ENCODE data around the gene CAT. TPM values are rescaled to one million over a fixed set of nuclear protein-coding genes. Genes with fewer than 3 reads are reported as not detected.

CAT gene
- total RNA-seq, 1 donor from 2014 or later = 16.4 TPM

DNA sequence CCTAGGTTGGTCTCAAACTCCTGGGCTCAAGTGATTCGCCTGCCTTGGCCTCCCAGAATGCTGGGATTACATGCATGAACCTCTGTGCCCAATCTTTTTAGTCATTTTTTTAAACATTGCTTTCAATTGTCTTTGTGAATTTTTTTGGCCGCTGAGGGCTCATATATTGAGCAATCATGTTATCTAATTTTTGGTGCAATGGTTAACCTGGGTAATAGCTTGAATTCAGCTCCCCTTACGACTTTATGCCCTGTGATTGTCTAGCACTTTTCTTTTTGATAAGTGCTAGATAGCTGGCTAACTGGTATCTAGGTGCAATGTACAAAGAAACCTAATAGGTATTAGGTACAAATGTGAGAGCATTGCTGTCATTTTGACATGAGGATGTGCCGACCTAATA lies 35.3 kb upstream of the CAT start:
- no peak overlapping the region for H3K4me3 ChIP-seq (ENCODE audit: low read depth, low read length)
- no peaks in the 10 kb centered on the region for H3K27me3 ChIP-seq (ENCODE audit: control insufficient read depth, insufficient read depth, low read length)
- no peaks in the 10 kb centered on the region for H3K36me3 ChIP-seq (ENCODE audit: control insufficient read depth, insufficient read depth, low read length)
- TF ChIP-seq, protein P1, sequence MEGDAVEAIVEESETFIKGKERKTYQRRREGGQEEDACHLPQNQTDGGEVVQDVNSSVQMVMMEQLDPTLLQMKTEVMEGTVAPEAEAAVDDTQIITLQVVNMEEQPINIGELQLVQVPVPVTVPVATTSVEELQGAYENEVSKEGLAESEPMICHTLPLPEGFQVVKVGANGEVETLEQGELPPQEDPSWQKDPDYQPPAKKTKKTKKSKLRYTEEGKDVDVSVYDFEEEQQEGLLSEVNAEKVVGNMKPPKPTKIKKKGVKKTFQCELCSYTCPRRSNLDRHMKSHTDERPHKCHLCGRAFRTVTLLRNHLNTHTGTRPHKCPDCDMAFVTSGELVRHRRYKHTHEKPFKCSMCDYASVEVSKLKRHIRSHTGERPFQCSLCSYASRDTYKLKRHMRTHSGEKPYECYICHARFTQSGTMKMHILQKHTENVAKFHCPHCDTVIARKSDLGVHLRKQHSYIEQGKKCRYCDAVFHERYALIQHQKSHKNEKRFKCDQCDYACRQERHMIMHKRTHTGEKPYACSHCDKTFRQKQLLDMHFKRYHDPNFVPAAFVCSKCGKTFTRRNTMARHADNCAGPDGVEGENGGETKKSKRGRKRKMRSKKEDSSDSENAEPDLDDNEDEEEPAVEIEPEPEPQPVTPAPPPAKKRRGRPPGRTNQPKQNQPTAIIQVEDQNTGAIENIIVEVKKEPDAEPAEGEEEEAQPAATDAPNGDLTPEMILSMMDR (IDR thresholded peaks at IDR 0.05; ENCODE audit: insufficient read depth, low read length, poor library complexity, severe bottlenecking) = no peak
- DNase-seq (ENCODE audit: low read depth) = no peak

DNA sequence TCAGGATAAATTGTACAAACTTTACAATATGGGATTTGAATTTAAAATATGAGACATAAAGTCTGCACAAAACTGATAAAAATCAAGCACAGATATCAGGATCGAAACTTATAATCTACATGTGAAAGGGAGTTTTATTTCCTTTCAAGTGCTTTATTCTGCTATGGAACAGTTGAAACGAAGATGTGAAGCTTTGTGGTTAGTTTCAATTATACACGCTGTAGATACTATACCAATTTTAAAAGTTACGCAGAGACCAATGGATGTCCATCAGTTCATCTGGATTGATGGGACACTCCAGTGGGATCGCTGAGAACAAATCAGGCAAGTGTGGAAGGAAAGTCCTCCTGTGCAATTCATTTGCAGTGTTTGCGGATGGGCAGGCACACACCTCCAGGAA lies 34.5 kb upstream of the CAT start:
- Histone ChIP-seq H3K36me3 (ENCODE audit: control insufficient read depth, insufficient read depth, low read length) (no peaks in the 10 kb centered on the region), H3K4me3 (ENCODE audit: low read depth, low read length) (no peak overlapping the region), H3K27me3 (ENCODE audit: control insufficient read depth, insufficient read depth, low read length) (no peaks in the 10 kb centered on the region)
- no peak for DNase-seq (ENCODE audit: low read depth)
- TF ChIP-seq, protein P1 (IDR thresholded peaks at IDR 0.05; ENCODE audit: insufficient read depth, low read length, poor library complexity, severe bottlenecking) = no peak

DNA sequence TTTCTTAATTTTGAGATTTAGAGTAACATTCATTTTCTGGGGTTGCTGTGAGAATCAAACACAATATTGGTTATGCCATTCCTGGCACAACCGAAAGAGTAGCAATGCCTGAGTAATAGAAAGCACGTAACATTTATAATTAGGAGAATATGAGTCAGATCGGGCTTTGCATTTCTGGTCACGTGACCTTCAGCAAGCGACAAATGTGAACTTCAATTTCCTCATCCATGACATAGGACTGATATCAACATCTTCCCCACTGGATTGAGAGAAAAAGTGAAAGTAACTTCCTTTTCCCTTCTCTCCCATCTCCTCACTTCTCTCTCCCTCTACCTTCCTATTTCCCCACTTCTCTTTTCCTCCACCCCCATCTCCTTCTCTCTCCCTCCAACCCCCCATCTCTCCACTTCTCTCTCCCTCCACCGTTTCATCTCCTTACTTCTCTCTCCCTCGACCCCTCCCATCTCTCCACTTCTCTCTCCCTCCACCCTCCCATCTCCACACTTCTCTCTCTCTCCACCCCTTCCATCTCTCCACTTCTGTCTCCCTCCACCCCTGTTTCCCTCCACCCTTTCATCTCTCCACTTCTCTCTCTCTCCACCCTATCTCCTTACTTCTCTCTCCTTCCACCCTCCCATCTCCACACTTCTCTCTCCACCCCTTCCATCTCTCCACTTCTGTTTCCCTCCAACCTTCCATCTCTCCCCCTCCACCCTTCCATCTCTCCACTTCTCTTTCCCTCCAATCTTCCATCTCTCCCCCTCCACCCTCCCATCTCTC lies 33.5 kb upstream of the CAT start:
- no peaks in the 10 kb centered on the region for H3K36me3 ChIP-seq (ENCODE audit: control insufficient read depth, insufficient read depth, low read length)
- TF ChIP-seq, protein P1 (IDR thresholded peaks at IDR 0.05; ENCODE audit: insufficient read depth, low read length, poor library complexity, severe bottlenecking) = no peak
- H3K27me3 ChIP-seq (ENCODE audit: control insufficient read depth, insufficient read depth, low read length) = no peaks in the 10 kb centered on the region
- DNase-seq (ENCODE audit: low read depth) = no peak
- no peak overlapping the region for H3K4me3 ChIP-seq (ENCODE audit: low read depth, low read length)

DNA sequence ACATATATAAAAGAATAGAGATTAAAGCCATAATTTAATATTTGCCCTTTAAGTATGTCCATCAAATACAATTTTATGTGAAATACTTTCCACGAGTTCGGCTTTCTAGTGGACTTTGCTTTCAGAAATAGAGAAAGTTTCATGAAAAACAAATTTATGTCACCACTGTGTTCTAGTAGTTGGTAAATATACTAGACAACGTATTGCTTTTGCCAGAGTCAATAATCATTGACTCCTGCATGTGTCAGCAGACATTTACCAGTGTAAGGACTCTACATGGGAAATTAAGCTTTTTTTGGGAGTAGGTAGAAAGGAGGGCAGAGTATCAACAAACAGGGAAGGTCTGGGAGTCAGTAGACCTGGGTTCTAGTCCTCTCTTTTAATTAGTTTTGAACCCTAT lies 32.3 kb upstream of the CAT start:
- Histone ChIP-seq H3K36me3 (ENCODE audit: control insufficient read depth, insufficient read depth, low read length) (no peaks in the 10 kb centered on the region), H3K27me3 (ENCODE audit: control insufficient read depth, insufficient read depth, low read length) (no peaks in the 10 kb centered on the region), H3K4me3 (ENCODE audit: low read depth, low read length) (no peak overlapping the region)
- no peak for DNase-seq (ENCODE audit: low read depth)
- TF ChIP-seq, protein P1 (IDR thresholded peaks at IDR 0.05; ENCODE audit: insufficient read depth, low read length, poor library complexity, severe bottlenecking) = no peak

DNA sequence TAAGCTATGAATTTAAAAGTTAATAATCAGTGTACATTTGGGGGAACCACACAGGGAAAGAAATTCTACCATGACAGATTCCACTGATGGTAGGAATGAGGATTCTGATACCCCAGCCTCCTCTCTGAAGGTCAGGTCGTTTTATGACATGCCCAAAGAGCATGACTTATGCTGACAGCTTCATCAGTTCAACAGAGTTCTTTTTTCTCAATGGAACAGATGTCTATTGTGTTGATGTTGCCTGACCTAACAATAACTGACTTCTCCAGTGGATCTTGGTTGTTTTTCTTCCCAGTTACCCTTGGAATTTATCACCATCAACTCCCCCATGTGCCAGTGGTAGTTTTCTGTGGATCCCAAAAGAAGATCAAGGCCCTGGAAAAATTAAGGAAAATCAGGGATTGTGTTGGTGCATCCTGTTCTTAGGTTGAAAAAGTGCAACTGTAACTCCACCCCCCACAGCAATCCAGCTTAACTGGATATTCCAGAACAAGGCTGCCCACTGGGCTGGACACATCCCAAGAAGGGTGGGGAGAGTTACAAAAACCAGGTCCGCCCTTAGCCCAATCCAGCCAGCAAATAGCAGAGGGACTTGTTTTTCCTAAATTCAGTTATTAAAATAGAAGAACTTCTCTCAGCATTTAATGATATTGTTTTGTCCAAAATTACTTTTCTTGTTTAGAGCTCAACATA lies 31.5 kb upstream of the CAT start:
- Histone ChIP-seq H3K27me3 (ENCODE audit: control insufficient read depth, insufficient read depth, low read length) (no peaks in the 10 kb centered on the region), H3K36me3 (ENCODE audit: control insufficient read depth, insufficient read depth, low read length) (no peaks in the 10 kb centered on the region), H3K4me3 (ENCODE audit: low read depth, low read length) (no peak overlapping the region)
- no peak for DNase-seq (ENCODE audit: low read depth)
- TF ChIP-seq, protein P1 (IDR thresholded peaks at IDR 0.05; ENCODE audit: insufficient read depth, low read length, poor library complexity, severe bottlenecking) = no peak
